Stimulated activated CD4-positive, alpha-beta T cell treated with anti-CD3 and anti-CD28 coated beads, Interleukin-12 subunit alpha, Interleukin-12 subunit beta, amount 100 ng/mL, for 48 hours (primary cell): Measurements from ENCODE around the gene ELF4.

Experiments used
- DNase-seq, 3 donors: peaks; one replicate each; pipeline ENCODE4 v3.0.0-alpha.2; 2020; ENCODE audit warnings: low read depth in 2 of 3, low spot score in 1 of 3

The ELF4 gene

DNA sequence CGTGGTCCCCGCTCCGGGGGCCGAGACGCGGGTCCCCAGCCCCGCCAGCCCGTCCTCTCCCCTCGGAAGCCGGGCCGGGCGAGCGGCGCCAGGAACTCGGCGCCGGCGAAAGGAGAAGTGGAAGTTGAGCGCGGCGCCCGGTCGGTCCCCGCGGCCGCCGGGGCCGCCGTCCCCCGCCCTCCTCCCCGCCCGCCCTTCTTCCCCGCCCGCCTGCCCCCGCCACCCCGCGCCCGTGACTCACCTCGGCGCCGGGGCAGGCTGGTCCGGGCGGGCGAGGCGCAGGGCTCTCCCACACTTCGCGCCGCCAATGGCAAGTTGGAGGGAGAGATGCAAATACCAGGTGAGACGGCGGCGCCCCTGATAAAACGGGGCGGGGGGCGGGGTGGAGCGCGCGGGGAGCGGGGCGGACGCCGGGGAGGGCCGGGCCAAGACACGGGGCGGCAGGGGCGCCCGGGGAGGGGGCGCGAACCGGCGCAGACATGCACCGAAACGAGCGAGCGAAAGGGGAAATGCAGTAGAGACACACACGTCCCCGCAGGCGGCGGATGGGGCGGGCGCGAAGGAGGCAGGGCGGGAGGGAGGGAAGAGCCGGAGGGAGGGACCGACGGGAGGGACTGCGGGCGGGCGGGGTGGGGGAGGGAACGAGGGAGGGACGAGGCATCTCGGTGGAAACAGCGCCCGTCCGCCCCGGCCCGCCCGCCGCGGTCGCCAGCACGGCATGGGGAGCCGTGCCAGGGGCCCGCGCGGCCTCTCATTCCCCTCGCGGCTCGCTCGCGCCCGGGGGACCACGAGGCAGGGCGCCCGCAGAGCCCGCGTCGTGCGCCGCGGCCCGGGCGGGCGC lies at the start of gene ELF4:
TSS of gene ELF4 (minus strand) at position 119 of the 841 bp plus-strand sequence. CDS start 29,167 bp downstream, outside the sequence.
- DNase-seq, result peak in 1 of 3 donors; percentile 46

DNA sequence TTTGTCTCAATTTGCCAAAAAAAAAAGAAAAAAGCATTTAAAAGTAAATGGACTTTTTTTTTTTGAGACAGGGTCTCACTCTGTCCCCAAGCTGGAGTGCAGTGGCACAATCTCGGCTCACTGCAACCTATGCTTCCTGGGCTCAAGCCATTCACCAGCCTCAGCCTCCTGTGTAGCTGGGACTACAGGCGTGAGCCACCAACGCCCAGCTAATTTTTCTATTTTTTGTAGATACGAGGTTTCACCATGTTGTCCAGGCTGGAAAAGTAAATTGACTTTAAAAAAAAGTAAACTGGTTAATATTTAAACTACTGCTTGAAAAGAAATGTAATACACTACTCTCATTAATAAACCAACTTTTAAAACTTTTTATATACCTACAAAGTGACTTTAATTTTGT lies 49.5 kb upstream of the ELF4 start:
- no peak for DNase-seq

DNA sequence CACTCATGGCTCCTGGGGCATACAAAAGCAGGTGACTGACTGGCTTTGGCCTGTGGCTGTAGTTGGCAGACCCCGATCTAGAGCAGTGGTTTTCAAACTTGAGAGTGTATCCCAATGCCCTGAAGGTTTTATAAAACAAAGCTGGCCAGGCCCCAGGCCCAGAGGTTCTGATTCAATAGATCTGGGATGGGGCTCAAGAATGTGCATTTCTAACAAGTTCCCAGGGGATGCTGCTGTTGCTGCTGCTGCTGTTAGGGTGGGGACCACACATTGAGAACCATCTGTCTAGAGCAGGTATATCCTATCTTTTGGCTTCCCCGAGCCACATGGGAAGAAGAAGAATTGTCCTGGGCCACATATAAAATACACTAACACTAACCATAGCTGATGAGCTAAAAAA lies 48.0 kb upstream of the ELF4 start:
- no peak for DNase-seq

DNA sequence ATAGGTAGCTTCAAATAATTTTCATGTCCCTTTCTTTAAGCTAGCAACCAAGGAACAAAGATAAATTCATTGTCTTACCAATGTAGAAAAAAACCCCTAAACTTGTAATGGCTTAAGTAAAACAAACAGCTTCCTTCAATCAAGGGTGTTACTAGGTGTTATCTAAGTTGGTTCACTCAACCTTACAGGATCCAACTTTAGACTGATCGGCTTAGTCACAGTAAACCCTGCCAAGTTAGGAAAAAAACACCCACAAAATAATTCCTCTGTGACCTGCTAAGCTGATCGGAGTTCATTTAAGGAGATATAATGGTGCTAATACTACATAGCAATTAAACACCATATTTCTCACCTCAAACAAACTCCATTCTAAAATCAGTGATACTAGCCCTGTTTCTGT lies 45.3 kb upstream of the ELF4 start:
- no peak for DNase-seq

DNA sequence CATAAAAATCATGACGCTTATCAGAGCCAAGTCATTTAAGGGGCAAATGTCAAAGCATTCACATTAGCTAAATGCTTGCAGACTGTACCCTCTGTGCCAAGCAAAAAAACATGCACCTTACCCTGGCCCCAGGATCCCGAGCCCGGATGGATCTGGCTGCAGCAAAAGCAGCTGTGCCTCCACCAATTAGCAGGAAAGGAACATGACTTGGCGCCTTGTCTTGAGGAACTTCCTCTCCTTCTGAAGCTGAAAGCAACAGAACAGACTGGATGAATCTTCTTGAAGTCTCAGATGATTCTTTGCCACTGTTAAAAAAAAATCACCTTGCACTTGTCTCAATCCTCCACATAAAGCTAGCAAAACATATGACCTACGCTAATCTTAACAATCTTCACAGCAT lies 37.3 kb upstream of the ELF4 start:
- no peak for DNase-seq

DNA sequence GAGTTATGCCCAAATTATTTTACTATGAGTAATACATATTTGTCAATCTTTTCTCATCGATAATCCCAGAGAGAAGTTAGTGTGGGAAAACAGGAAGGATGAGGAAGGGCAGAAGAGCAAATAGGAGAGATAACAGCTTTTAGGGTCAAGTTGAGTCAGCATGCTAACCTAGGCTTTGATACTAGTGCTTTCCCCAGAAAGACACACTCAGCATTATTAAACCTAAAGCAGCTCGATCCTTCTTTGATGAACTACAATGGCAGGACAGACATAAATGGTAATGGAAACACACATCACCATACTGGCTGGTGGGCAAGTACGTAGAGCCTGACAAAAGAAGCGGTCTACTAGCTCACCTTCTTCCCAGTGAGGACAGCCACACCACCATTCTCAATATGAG lies 34.8 kb upstream of the ELF4 start:
- no peak for DNase-seq

DNA sequence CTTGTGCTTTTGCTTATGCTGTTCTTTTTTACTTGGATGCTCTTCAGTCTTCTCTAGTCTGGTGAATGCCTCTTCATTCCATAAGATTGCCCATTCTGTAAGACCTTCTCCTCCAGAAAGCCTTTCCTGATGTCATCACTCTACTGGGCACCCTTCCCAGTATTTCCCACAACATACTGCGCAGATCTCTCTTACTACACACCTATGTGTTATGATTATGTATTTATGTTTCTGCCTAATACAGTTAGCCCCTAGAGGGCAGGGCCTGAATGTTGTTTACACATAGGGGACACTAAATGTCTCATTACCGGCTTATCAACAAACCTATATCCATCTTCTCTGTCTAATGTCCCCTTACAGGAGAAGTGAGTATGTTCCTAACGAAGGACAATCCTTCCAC lies 34.2 kb upstream of the ELF4 start:
- no peak for DNase-seq

DNA sequence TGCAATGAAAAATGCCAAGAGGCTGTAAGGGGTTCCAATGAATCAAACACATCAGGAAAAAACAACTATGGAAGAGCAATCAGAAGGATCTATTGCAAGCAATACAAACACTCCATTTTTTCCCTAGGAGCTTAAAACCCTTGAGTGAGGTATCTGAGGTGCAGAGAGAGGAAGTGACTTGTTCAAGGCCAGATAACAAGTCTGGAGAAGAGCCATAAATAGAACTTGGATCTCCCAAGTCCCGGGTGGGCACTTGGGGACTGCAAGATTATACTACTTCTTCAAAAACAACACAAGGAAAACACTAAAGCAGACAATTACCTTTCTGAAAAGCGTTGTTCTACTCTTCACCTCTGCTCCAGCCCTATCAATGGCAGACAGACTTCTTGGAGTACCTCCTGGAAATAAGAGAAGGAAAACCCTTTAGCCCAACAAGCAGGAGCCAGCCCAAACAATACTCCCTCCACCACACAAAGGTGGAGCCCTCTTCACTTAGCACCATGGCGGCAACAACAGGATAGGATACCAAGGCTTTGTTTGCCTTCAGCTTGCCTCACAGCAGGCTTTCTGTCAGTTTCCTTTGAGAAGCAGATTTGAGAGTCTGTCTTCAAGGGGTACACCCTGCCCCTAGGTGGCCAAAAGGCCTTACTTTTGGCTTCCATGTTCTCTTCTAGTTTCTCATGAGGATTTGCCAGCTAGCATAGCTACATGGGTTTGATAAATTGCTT lies 29.3 kb upstream of the ELF4 start:
- DNase-seq, result no peak

DNA sequence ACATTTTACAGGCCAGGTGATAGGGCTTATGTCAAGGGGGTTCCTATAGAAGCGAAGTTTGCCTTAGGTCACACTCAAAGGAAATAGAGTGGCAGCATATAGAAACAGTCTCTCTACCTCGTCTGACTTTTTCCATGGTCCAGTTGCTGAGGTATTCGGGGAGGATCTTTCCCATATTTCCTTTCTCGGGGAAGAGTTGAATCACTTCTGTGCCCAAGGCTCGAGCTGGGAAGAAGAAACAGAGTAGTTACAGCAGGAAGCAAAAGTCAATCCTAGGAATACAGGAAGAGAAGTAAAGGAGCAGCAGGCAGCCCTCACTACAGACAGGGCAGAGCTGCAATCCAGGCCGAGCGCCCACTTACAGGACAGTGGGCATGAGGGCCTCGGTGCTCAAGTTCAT lies 26.7 kb upstream of the ELF4 start:
- no peak for DNase-seq

DNA sequence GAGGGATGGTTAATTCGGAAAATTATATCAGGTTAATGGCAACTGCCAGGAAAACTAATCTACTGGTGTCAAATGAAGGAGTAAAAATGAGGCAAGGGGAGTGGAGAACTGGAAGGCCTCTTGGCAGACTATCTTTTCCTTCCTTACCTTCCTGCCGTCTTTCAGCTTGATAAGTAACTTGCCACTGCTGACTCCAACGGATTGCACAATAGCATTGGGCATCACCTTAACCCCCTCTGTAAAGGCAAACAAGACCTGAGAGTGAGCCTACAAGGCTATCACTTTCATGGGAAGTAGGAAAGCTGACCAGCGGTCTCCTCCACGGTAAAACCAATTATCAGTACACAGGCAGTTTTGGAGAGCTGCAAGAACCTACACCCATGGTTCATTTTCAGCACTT lies 26.2 kb upstream of the ELF4 start:
- DNase-seq, result no peak

DNA sequence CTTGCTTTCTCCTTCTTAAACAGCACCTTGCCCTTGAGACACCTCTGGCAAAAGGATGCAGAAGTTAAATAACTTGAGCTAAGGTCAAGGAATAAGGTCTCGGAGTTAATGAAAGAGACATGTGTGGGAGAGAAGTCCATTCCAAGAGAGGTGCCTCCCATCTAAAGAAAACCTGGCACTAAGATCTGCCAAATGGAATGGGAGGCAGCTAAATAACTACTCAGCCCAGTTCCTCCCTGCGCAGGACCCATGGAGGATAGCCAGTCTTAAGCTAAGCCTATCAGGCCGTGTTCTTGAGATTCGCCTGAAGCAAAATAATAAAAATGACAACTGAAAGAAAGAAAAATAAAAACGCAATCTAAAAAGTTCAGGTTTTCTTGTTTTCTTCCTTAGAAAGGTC lies 20.7 kb upstream of the ELF4 start:
- DNase-seq, result no peak

DNA sequence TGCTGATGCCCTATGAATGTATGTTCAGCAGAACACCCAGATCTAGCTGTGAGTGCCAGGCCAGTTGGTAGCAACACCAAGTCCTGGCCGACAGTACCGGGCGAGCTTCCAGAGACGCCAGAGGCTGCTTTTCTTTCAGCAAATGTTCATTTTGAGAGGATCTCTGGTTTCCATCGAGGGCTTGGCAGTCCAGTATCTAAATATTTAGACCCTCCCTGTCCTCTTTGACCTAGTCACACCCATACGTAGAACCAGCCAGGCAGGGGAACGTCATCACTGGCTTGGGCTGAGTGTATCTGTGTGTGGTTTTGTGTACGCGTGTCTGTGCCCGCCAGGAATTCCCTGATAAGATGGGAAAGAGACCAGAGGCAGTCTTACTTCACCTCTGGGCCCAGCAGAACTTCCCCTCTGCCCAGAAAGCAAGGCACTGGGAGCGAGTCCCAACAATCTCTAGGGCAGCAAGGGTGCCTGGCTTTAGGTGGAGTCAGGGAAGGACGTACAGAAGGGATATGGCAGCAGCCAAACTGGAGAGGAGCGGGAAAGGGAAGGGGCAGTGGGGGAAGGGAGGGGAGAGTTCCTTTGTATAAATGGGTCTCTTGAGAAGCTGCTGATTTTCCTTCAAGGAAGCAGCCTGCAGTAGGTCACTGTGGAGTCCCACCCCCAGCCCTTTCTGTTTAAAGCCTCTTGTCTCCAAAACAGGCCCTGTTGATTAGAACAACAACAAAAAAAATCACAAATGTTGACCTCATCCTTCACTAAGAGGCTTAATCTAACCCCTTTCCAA lies 15.0 kb upstream of the ELF4 start:
- DNase-seq, result no peak

DNA sequence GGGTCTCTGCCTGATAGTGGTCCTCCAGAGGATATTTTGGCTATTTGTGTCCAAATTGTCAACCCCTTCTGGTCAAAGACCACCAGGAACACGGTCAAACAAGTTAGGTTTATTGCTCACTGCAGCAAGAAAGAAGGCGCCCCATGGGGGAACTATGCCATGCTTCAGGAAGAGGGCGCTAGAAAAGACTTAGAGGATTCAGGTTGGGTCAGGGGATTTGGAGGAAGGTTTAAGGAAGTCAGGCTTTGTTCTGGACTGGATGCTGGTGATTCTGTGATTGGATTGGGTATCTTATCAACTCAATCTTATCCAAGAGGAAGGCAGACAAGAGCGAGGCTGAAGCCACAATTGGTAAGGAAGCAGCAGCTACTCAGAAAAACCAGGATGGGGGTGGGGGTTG lies 14.3 kb upstream of the ELF4 start:
- no peak for DNase-seq

DNA sequence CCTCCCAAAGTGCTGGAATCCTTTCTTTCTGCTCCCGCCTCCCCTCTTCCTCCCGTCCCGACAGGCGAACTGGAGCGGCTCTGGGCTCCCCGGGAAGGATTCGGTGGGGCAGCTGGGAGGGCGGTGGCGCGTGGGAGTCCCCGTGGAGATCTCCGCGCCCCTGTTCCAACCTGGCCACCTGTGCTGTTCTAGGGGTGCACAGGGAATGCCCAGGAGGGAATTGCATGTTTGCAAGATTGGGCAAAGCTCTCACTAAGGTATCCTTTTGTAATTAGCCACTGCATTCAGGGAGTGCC lies 11.2 kb upstream of the ELF4 start:
- DNase-seq, result no peak

DNA sequence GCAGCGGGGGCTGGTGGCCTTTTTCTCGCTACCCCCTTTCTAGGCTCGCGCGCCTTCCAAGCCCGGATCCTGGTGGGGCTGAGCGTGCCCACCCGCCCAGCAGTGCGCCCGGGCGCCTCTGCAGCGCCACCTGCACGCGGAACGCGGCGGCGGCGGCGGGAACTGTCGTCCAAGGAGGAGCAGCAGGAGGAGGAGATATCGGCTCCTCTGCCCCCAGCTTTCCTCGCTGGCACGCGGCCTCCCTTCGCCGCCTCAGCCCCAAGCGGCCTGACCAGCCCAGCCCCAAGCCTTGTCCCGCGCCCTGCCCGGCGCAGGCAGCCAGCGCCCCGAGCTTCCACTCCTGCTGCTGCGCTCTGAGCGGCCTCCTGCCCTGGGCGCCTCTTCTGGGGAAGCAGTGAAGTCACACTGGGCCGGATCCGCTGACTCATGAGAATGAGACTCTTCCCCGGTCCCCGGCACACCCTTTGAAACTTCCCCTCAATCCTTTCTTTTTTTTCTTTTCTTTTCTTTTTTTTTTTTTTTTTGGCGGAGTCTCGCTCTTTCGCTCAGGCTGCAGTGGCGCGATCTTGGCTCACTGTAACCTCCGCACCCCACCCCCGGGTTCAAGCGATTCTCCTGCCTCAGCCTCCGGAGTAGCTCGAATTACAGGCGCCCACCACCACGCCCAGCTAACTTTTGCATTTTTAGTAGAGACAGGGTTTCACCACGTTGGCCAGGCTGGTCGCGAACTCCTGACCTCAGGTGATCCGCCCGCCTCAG lies 10.6 kb upstream of the ELF4 start:
- peak in 2 of 3 donors; percentile 50 to 53 for DNase-seq

DNA sequence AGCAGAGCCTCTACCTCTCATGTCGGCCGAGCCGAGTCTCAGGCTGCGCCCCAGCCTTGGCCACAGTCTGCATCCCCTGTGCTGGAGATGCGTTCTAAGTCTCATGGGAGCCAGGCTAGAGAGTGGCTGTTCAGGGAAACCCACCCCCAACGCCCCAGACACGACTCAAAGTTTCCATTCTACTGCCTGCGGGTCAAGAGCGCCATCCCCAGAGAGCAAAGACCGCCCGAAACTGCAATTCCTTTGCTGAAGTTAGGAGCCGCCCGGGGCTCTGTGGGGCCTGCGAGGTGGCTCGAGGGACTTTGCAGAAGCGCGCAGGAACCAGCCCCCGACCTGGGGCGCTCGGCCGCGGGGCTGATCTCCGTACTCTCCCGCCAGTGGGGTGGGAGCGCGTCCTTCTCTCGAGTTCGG lies 10.0 kb upstream of the ELF4 start:
- DNase-seq, result no peak

DNA sequence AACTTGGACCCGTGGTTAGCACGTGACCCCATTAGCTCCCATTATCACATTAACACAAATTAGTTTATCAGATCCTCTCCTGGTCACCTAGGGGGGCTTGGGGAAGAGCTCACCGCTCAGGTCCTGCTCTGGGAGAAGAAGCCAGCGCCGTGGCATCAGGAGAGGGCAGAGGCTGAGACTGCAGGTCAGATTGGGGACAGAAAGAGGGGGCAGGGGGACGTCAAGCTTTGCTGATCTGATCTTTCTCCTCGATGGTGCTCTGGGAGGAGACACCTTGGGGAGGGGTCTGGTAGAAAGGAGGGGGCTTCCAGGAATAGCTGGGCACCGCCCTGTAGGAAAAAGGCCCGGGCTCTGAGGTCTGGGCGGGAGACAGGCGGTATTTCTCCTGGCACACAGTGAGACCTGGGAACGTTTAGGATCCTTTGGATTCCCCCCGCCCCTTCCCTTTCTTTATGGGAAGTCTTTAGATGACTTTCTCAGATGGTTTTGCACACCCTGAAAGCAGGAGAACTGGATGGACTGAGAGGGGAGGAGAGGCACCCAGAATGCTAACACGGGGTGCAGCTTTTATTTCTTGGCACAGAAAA lies 9.1 kb upstream of the ELF4 start:
- no peak for DNase-seq

DNA sequence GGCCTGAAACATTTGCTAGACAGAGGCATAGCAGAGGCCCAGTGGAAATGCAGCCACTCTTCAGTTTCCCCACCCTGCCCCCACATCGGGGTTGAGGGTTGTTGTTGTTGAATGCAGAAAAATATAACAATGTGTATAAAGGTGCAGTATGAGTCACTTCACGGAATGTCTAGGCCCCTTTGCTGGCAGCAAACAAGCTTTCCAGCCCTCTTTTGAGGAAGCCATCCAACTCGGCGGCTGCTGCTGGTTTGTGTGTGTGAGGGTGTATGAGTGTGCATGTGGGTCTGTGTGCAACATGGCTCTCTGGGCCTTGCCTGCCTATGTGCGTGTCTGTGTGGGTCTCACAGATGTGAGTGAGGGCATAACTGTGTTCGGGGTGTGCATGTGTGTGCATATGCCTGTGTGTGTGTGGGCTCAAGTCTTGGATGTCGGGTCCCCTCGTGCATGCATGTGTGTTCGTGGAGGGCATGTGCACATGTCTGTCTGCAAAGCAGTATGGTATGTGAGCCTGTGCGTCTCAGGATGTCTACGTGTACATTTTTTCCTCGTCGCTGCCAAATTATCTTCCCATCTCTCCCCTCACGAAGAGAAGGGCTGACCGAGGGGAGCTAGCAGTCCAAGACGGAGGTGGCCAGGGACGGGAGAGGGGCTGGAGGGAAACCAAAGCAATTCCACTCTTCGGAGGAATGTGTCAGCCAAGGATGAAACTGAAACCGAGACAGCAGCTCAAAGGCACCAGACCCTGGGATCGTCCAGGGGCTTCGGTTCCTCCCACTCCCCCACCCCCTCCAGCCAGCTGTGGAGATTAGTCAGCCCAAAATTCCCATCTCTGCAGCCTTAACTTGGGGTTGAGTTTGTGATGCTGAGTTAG lies 8.4 kb upstream of the ELF4 start:
- no peak for DNase-seq

DNA sequence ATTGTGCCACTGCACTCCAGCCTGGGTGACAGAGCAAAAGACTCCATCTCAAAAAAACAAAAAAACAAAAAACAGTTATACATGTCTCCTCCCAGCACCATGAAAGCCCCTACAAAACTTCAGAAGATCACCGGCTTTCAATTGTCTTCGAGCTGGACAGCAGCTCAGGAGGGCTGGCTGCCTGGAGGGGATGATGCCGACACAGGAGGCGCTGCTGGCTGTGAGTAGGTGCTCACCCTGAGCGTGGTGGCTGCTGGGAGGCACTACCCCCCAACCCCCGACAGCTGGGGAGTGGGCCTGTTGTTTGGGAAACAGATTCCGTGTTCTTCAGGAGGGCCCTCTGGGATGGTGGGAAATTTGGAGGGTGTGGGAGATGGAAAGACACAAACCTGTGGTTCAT lies 6.9 kb upstream of the ELF4 start:
- no peak for DNase-seq
